Stimulated activated CD4-positive, alpha-beta T cell treated with anti-CD3 and anti-CD28 coated beads, Interleukin-2, amount 100 ng/mL, for 24 hours (primary cell): ENCODE measurements around the gene ZIC4.

Experiments used
- DNase-seq, 2 donors: peaks; one replicate each; pipeline ENCODE4 v3.0.0-alpha.2; 2020

Gene ZIC4

DNA sequence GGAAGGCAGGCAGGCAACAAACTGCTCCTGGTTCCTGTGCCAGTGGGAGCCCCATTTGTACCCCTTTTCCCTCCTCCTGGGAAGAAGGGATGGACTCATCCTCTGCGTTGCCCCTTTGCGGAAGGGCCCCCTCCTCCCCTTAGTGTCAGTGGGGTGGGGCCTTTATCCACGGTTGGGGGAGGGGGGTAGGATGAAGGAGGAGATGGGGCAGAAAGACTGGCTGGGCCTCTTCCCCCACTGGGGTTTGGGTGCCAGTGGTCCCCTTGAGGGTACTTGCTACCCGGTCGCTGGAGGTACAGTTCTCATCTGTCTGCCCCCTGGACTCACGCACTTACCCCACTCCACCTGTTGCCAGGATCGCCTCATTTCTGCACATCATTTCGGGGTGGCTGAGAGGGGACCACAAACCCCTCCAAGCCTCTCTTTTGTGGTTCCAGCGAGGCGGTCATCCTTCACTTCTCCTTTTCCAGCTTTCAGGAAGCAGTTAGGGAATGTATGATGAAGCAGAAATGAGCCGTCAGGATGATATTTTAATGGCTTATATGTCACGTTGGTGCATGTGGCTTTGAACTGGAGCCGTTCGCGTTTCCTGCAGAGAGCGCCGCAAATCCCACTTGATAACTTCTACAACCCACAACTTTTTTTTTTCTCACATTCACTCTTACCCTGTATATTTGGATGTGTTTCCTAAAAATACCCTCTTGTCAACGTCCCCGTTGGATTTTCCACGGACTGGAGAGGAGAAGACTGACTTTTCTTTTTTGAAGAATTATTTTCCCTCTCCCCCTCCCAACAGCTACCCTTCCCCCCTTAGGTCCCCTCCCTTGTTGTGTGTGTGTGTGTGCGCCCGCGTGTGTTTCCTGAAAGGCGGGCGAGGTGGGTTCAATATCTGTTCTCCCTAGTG, at the start of gene ZIC4:
Gene ZIC4 (minus strand): TSS at position 516 of the 904 bp plus-strand sequence. CDS start 3,746 bp downstream, outside the sequence.
- DNase-seq: no peak

DNA sequence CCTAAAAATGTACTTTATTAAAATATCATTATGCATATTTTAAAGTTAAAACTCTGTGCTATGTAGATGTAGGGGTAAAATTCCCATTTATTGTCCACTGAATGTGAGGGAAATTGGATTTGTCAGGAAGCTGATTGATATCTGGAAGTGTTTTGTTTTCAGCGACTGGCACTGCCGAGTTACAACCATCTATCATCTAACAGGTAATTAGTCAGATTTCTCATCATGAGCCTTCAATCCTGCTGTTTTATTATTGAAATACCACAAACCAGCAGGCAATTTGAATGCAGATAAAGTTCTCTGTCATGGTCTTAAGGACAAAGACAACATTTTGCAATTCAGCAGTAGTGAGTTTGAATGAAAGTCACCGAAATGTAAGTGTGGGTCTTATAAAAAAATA, 43.3 kb upstream of the ZIC4 start:
- DNase-seq: no peak

GRCh38 chr3:147447224-147447623, 40.9 kb upstream of the ZIC4 start:
- DNase-seq: no peak

- no peak for DNase-seq
These were observed 25.4 kb upstream of the ZIC4 start for GRCh38 chr3:147431751-147432150.

GRCh38 chr3:147428754-147429153, 22.4 kb upstream of the ZIC4 start:
- no peak for DNase-seq

DNA sequence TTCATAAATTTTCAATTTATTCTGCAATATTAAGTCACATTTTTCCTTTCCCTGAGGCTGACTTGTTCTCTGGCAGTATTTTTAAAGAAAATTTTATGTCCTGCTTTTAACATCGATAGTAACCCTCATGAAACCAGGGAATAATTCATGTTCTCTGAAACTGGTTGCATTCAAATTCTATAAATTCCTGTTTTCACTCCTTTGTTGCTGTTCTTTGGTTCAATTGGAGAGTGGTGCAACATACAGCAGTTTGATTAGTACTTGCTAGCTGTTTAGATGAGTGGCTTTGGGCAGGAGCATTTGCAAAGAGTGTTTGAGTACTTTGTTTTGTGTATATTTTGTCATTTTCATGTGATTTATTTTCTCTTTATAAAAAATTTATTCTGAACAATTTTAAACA, 22.0 kb upstream of the ZIC4 start:
- no peak for DNase-seq

DNA sequence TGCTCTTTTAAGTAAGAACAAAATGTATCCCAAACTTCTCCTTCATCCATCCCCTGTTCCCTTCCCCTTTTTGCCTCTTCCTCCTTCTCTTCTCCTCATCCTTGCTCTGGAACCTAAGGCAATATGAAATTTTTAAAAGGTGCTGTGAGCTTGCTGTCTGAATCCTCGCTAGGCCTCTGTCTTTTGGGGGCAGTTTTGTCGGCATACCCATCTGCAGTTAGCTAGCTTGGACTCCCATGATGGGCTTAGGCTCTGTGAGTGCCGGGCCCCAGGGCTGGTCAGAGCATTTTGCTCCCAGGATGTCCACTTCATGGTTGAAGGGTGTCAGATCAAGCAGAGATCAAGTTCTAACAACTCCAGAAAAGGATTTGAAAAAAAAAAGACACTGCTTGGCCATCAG, 21.4 kb upstream of the ZIC4 start:
- DNase-seq: no peak

- DNase-seq: no peak
These were observed 20.6 kb upstream of the ZIC4 start for GRCh38 chr3:147426931-147427330.

GRCh38 chr3:147425388-147425850, 19.1 kb upstream of the ZIC4 start:
- DNase-seq: no peak

DNA sequence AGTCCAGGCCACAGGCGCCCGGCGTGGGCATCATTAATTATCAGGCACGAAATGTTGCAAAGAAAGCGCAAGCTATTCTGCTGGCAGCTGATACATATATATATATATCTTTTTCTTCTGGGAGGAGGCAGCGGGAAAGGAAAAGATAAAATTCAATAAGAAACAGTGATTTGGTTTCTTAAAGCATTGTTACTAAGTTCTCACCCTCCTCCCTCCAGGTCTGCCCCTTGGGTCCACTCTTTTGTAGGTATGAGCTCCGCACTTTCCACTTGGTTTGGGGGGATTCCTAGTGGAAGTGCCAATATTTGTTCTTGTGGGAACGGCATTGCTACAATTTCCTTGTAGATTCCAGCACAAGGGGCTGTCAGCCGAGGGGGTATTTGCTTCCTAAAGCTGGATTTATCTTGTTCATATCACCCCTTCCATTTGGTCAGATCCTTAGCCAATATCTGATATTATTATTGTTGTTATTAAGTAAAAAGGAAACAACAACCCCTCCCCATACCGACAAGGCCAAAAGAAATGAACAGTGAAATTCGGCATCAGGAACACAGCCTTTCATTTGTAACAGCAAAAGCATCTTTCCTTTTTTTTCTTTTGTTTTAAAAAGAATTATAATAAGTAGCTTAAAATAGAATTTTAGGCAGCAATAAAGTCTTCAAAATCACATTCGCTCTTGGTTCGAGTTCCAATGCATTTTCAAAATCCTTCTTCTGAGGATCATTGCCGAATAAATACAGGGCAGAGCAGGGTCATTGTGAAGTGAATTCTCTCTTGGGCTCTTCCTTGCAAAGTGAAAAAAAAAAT, 18.4 kb upstream of the ZIC4 start:
- no peak for DNase-seq

DNA sequence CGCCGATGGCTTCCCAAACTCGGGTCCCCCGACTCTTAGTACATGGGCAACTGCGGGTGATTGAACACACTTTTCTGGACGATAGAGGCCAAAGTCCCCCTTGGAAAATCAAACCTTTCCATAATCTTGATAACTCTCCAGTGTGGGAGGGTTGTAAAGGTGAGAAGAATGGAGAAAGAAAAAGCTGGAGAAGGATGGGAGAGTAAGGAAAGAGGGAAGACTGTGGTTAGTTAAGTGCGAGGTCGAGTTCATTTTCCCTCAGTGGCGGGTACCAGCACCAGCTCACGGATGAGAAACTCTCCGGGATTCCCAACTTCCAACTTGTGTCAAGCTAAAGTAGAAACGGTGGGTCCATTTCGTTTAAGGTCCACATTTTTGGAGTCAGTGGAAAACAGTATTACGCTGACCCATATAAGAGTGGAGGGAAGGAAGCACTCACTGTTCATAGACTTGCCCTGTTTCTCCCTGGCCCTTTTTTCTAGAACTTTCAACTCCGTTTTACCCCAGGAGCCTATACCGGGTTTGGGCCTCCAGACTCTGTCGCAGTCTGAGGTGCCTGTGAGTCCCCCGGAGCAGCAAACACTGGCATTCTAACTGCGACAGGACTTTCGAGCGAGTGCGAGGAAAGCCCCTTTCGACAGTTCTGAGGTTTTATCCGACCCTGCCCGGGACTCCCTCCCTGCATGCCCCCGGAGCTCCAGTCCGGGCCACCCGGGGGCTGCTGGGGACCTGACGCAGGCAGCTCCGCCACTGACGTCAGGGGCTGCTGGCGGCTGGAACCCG, 17.6 kb upstream of the ZIC4 start:
- no peak for DNase-seq

- no peak for DNase-seq
These were observed 17.1 kb upstream of the ZIC4 start for GRCh38 chr3:147423537-147423797.

- DNase-seq: no peak
These were observed 16.5 kb upstream of the ZIC4 start for GRCh38 chr3:147422601-147423536.

- no peak for DNase-seq
These were observed 15.9 kb upstream of the ZIC4 start for GRCh38 chr3:147422196-147422595.

DNA sequence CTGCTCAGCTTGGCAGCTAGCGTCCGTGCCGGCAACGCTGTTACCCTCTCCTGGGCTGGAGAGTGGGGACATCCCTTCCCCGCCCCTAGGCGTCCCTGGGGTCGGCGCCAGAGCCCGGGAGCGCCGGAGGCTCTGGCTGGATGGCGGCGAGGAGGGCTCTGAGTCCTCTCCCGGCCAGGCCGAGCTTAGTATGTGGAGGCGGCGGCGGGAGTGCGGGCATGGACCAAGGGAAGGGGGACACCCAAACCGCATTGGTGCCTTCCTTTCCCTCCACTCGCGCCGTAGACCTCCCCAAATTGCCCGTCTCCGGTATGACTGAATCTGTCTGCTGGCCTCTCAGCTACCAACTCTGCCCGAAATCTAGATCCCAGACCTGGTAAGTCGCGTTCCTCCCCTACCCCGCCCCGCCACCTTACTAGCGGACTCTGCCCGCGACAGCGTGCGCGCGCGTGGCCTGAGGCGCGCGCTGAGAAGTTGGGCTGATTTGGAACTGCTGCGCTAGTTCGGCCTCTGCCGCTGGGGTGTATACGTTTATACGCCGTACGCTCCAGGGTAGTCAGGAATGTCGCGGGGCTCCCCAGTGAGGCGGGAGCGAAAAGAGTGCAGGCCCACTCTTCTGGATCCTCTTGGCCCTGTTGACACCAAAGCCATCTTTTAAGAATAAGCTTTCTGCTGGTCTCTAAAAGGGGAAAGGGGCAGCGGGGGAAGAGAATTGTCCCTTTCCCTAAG, 15.0 kb upstream of the ZIC4 start:
- no peak for DNase-seq

DNA sequence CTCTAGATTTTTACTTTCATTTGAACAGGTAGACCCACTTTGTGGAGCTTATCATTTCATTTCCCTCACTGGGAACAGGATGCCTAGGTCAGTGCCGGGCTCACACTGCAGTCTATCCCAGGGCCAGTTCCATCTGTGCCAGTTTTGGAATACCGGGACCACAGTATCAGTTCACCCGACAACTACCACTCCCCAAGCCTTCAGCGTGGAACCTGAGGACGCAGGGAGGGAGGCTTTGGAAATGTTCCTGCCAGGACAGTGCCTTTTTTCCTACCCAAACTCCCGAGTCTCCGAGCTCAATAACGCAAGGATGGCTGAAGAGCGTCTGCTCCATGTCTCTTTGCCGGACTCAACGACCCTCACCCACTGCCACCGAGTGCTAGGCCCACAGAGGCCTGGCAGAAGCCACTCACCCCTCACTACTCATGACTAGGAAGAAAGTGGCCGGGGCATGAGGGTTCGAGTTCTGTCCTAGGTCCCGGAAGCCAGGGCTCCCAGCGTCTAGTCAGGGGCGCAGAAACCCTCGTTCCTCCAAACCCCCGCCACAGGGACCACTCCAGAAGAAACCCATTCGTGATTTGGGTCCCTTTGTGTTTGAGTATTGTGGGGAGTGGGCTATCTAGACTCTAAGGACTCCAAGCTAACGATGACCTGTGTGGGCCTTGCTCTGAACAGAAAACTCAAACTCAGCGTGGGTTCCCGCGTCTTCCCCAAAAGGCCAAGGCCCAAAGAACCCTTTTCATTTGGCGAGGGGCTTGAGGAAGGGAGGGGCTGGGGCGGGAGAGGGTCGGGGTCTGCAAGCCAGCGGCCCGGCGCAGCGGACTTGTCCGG, 14.2 kb upstream of the ZIC4 start:
- no peak for DNase-seq

DNA sequence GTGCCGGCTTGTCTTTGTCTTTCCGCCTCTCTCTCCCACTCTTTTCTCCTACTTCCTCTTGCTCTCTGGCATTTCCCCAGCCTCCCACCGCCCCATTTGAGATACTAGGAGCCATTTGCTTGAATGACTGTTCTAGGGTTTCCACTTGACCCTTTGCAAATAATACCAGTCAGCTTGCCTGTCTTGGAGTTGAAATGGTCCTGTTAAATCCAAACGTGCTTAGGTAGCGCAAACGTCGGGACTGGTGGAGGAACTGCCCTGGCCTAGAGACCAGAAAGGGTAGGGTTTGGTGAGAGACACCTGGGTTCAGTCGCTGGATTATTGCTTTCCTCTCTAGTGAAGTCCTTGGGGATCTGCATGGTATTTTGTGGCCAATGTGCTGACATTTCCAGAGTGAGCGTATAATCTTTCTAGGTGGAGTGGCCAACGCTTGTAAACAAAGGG, 13.5 kb upstream of the ZIC4 start:
- no peak for DNase-seq

DNA sequence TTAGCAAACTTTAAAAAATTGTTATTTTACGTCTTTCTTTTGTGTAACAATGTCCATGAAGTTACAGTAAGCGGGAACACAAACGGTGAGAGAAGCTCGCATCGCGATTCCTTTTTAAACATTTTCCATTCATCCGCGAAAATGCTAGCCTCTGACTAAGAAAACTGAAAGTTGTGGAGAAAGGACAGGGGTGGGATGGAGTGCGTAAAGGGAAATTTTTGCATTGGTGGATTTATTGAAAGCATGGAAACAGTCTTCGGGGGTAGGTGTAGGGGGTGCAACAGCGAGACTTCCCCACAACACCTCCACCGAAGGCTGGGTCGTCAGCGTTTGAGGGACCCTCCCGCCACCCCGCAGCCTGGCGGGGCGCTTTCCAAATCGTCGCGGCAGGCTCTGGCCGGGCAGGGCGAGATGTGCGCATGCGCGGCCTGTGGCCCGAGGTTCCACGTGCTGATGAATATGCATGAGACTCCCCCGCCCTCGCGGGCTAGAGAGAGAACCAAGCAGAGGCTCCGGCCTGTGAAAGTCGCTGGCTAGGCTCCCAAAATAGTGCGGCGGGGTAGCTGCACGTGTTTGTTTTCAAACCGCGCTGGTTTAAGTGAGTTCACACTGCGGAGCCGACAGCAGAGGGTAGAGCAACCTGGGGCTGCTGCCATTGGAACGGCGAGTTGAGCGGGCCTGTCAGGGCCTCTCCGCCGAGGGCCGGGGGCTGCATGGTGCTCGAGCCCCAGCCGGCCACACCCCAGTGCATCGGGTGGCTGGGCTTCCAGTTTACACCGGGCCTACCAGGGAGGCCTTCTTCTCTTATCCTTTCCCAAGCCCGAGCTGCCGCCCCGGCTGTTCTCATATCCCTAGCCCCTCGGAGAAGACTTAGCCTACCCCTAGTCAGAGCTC, 12.7 kb upstream of the ZIC4 start:
- no peak for DNase-seq

- DNase-seq: no peak
These were observed 12.0 kb upstream of the ZIC4 start for GRCh38 chr3:147418371-147418781.
